CD4-positive, alpha-beta T cell treated with Interleukin-17A for 4 hours (primary cell): ENCODE results near the gene MAGEA2.
"Not testable (repeated sequence)": the region's sequence is repeated elsewhere in the genome, so short reads cannot be mapped to it uniquely, and the experiment has no call there.

Experiments
- DNase-seq: peaks from one replicate; pipeline ENCODE4 v3.0.0-alpha.2; 2020; ENCODE audit warnings: mixed read lengths

MAGEA2 gene

GRCh38 chrX:152753686-152754650 lies at the start of gene MAGEA2:
TSS of gene MAGEA2 (minus strand) at chrX:152753842. CDS start at chrX:152751363, 2,479 bp downstream.
- not testable (repeated sequence) for DNase-seq

GRCh38 chrX:152798945-152799344 lies 45.3 kb upstream of the MAGEA2 start:
- no peak for DNase-seq

- DNase-seq: not testable (repeated sequence)
Observed at GRCh38 chrX:152787062-152787461, 33.4 kb upstream of the MAGEA2 start.

- DNase-seq: not testable (repeated sequence)
Observed at GRCh38 chrX:152769549-152770289, 16.1 kb upstream of the MAGEA2 start, which contains the start of gene MAGEA6. TSS of gene MAGEA6 (minus strand) at chrX:152769689. CDS start at chrX:152767650, 2,039 bp downstream.

- DNase-seq: not testable (repeated sequence)
Observed at GRCh38 chrX:152766562-152766961, 12.9 kb upstream of the MAGEA2 start.

GRCh38 chrX:152761582-152761981 lies 7.9 kb upstream of the MAGEA2 start:
- DNase-seq: not testable (repeated sequence)

GRCh38 chrX:152759544-152759943 lies 5.9 kb upstream of the MAGEA2 start:
- not testable (repeated sequence) for DNase-seq

GRCh38 chrX:152758918-152759317 lies 5.3 kb upstream of the MAGEA2 start, which contains the start of gene CSAG3:
TSS of gene CSAG3 (plus strand) at chrX:152759218.
- not testable (repeated sequence) for DNase-seq

- not testable (repeated sequence) for DNase-seq
Observed at GRCh38 chrX:152754871-152755270, 1.2 kb upstream of the MAGEA2 start.

GRCh38 chrX:152738560-152738959 lies 15.1 kb downstream of the MAGEA2 start:
- DNase-seq: no peak

GRCh38 chrX:152736528-152736927 lies 17.1 kb downstream of the MAGEA2 start:
- not testable (repeated sequence) for DNase-seq

GRCh38 chrX:152735860-152736511 lies 17.7 kb downstream of the MAGEA2 start:
- no peak for DNase-seq

- DNase-seq: no peak
Observed at GRCh38 chrX:152735101-152735500, 18.5 kb downstream of the MAGEA2 start.

GRCh38 chrX:152734143-152734858 lies 19.3 kb downstream of the MAGEA2 start:
- not testable (repeated sequence) for DNase-seq

- DNase-seq: no peak
Observed at GRCh38 chrX:152733261-152733975, 20.2 kb downstream of the MAGEA2 start, which contains the start of the genes CSAG1 and MAGEA12. TSS of gene CSAG1 (minus strand) at chrX:152733721. CDS start at chrX:152732460, 1,261 bp downstream. TSS of gene MAGEA12 (plus strand) at chrX:152733757. CDS start at chrX:152736162, 2,405 bp downstream.

- DNase-seq: no peak
Observed at GRCh38 chrX:152725409-152725808, 28.2 kb downstream of the MAGEA2 start.

- not testable (repeated sequence) for DNase-seq
Observed at GRCh38 chrX:152713815-152714787, 39.5 kb downstream of the MAGEA2 start, which contains the start of gene MAGEA2B. TSS of gene MAGEA2B (plus strand) at chrX:152714628. CDS start at chrX:152717107, 2,479 bp downstream.

GRCh38 chrX:152713195-152713594 lies 40.4 kb downstream of the MAGEA2 start:
- DNase-seq: not testable (repeated sequence)

- DNase-seq: not testable (repeated sequence)
Observed at GRCh38 chrX:152709173-152709572, 44.5 kb downstream of the MAGEA2 start, which contains the start of gene CSAG2. TSS of gene CSAG2 (minus strand) at chrX:152709273. CDS start at chrX:152709112, 161 bp downstream.
